ENCODE data around the gene PPIP5K2.

DNA sequence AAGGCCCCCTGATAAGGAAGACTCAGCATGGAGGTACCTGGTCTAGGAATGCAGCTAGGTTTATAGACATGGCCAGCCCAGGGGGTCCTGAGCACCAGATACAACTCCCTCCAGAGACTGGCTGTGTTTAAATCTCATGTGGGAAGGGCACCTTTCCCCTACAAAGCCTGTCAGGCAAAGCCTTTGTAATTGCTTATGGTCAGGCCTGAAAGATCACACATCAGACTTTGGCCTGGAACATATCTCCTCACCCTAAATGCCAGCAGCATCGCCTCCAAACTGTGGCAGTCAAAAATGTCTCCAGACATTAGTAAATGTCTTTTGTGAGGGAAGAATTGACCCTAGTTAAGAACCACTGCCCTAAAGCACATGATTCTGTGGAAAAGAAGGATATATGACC lies 86.9 kb downstream of the PPIP5K2 start:
- no peak for TF ChIP-seq POLR2A (IDR thresholded peaks at IDR 0.05)
- TF ChIP-seq, protein P1, sequence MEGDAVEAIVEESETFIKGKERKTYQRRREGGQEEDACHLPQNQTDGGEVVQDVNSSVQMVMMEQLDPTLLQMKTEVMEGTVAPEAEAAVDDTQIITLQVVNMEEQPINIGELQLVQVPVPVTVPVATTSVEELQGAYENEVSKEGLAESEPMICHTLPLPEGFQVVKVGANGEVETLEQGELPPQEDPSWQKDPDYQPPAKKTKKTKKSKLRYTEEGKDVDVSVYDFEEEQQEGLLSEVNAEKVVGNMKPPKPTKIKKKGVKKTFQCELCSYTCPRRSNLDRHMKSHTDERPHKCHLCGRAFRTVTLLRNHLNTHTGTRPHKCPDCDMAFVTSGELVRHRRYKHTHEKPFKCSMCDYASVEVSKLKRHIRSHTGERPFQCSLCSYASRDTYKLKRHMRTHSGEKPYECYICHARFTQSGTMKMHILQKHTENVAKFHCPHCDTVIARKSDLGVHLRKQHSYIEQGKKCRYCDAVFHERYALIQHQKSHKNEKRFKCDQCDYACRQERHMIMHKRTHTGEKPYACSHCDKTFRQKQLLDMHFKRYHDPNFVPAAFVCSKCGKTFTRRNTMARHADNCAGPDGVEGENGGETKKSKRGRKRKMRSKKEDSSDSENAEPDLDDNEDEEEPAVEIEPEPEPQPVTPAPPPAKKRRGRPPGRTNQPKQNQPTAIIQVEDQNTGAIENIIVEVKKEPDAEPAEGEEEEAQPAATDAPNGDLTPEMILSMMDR (IDR thresholded peaks at IDR 0.05) = no peak

Measured in suprapubic skin (tissue), 3 donors.